ENCODE results near the gene TIMM22.
A peak's percentile ranks its signal among the peaks of the same experiment; 100 is the strongest.

Gene TIMM22

DNA sequence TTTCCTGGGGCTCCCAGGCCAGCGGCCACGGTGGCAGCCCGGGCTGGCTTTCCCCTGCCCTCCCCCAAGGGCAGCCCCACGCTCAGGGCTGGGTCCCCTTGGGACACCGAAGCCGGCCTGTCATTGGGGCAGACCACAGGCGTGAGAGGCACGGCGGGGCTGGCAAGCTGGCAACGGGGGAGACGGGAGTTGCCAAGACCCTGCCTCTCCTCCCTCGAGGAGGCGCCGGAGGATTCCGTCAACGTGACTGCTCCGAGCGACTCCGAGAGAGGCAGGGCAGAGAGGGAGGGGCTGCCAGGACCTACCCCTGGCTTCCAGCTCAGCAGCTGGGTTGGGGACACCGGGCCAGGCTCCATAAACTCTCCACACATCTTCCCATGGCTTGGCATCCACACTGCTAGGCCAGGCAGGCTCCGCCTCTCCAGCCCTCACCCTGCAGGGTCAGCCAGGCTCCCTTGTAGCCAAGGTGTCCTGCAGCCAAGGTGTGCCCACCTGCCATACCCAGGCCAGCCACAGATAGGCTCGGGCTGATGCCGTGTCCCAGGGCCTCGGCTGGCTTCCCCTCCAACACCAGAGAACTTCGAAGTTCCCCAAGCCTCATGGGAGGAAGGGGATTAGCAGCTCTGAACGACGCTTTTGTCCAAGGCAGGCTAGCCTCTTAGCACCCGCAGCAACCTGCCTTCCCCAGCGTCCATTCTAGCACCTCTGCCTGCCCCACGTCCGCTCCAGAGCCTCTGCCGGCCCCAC lies 25.5 kb downstream of the TIMM22 start:
- DNase-seq = no peak

DNA sequence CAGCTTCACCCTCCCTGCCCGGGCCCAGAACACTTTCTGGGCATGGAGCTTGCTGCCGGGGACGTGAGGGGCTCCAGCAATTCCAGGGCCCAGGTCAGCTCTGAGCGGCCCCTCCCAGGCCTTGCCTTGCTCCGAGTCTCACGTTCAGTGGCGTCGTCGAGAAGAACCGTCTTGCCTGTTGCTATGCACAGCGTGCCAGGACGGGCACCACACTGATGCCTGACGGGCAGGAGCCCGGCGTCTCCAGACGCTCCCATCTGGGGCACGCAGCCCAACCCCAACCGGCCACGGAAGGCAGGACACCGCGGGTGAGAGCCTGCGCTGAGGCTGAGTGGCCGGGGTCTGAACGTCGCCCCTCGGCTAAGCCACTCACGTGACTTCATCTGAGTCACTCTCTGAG lies 27.1 kb downstream of the TIMM22 start:
- DNase-seq = no peak

DNA sequence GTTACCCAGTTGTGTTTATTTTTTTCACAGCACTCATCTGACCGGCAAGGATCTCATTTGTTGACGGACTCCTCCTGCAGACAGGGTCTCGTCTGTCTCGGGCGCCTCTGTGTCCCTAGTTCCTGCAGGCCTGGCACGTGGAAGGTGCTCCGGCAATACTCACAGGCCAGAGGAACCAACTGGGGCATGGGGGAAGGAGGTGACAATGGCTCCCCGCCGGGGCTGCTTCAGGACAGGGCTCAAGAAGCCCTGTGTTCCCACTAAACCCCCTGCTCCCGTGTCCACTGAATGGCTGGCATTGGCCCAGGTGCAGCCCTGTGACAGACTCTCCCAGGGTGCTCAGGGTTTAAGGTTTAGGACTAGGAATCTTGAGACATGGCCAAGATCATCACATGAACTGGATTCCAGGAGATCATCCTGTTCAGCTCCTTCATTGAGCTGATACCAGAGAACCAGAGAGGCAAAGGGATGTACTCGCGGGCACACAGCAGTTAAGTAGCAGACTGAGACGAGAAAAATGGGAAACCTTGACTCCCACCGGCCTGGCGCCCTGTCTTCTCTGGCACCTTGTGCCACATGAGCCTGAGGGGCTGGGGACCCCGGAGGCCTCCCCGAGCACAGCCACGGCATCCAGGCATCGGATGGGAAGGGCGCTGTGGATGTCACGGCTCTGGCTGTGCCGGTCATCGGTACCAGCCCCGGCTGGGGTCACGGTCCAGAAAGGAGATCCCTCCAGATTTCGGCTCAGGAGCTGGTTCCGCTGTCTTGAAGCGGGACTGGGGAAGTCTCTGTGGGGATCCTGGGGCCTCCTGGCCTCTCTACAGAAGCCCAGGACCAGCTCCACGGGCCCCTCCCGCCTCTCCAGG lies 29.0 kb downstream of the TIMM22 start:
- no peak for DNase-seq

DNA sequence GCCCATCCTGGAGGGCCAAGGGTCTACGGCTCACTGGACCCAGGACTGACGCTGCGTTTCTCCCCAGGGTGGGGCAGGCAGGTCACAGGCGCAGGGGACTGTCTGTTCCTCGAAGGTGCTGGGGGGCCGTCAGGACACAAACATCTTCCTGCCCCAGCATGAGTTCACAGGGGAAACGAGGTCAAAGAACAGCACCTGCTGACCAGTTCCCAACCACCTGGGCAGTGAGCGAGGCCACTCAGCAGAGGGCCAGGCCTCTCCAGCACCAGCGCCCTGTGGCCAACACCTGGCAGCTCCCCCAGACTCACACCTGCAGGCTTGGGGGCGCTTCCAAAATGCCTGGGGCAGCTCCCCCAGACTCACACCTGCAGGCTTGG lies 29.7 kb downstream of the TIMM22 start:
- DNase-seq = no peak

DNA sequence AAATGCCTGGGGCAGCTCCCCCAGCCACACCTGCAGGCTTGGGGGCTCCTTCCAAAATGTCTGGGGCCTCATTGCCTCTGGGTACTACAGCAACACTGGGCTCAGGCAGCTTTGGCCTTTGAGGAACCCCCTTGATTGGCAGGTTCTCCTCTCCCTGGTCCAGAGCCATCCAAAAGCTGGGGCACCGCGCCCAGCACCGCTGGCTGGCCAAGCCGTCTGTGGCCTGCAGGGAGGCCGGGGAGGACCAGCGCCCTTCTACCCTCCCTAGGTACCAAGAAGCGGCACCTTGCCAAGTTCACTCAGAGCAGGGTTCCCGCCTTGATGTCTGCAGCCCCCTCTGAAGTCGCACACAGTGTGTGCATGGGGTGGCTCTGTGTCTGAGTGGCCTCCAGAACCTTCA lies 30.1 kb downstream of the TIMM22 start:
- DNase-seq = no peak

DNA sequence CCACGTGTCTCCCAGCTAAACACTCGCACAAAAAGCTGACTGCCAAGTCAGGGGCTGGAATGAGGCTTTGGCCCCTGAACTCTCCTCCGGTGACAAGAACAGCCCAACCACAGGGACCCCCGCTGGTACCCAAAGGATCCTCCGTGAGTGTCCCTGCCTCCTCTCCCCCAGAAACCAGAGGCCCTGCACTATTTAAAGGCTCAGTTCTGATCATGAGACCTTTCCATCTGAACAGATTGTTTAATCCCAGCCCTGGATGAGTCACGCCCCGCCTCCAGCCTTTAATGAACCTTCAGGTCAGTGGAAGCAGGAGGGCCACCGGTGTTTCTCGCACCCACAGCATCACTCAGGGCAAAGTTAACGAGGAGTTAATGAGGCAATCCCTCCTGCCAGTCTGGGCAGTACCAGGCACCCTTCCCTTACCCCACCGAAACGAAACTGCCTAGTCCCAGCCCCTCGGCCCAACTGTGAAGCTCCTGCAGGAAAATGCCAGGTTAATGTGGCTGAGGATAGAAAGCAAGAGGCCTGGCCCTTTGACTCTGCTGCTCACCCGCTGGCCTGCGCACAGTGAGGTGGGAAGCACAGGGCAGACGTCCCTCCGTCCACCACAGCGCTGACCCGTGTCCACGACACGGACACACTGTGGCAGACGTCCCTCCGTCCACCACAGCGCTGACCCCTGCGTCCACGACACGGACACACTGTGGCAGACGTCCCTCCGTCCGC lies 32.4 kb downstream of the TIMM22 start:
- no peak for DNase-seq

DNA sequence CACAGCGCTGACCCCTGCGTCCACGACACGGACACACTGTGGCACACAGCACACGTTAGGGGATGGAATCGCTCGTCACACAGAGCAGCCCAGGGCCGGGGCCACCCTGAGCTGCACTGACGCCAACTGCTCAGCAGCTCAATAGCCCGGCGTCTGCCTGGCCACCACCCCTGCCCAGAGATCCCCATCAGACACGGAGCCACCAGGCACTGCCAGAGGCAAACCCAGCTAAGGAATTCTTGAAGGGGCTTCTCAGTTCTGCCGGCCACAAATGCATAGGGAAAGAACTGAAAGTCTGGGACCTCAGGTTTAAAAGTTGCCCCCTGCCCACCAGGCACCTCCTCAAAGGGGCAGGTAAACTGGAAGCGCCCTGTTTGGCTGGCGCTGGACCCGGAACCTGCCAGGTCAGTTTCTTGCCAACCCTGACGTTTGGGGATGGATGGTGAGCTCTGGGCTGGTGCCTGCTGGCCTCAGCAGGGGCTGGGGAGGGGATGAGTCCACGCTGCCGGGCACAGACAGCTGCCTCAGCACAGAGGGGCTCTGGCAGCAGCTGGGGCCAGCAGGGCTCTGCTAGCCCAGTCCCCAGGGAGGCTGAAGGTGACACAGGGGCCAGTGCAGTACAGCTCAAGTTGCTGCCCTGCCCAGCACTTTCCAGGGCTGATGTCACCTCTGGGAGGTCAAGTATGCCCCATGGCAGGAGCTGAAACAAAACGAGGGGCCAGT lies 33.2 kb downstream of the TIMM22 start:
- no peak for DNase-seq

DNA sequence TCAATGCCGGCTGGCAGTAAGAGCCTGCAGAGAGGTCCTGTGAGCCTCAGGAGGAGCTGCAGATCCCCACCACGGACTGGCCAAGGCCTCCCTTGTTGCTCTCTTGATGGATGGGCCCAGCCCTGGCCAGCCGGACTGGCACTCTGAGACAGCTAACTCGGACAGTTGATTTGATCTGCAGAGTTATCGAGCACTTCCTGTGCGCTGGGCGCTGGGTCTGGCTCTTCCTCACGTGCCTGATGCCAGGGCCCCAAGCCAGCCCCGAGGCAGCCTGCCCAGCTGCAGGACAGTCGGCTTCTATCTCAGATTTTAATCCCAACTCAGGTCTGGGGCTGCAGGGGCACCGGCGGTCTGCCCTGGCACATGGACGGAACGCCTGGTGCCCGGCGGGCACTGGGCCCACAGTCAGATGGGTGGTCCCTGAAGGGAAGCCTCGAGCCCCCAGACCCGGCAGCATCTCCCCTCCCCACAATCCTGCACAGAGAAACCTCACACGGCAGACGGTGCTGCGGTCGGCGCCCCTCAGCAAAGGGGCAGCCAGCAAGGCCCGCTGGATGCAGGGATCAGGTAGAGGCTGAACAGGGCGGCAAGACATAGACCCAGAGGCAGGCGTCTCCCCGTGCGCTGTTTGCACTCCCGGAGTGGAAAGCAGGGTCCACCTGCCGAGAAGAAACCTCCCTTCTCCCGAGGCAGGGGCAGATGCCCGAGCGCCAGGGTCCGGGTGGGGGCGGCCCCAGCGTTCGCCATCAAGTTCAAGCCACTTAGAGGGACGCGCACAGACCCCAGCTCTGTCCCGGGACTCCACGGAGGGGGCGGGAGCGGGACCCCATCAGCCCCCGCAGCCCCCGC lies 34.0 kb downstream of the TIMM22 start:
- no peak for DNase-seq

DNA sequence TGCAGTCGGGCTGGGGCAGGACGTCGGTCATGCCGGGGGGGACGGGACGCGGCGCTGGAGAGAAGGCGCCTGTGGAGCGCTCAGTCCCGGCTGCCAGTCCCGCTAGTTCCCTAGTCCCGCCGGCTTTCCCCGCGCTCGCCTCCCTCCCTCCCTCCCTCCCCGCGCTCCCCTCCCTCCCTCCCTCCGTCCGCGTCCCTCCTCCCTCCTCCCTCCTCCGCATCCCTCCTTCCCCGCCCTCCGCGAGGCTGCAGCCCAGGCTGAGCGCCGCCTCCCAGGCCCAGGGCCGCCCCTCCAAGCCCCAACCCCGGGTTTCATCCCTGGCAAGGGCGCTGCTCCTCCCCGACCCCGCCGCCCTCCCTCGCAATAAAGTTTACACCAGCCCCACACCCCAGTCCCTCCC lies 34.8 kb downstream of the TIMM22 start:
- no peak for DNase-seq

DNA sequence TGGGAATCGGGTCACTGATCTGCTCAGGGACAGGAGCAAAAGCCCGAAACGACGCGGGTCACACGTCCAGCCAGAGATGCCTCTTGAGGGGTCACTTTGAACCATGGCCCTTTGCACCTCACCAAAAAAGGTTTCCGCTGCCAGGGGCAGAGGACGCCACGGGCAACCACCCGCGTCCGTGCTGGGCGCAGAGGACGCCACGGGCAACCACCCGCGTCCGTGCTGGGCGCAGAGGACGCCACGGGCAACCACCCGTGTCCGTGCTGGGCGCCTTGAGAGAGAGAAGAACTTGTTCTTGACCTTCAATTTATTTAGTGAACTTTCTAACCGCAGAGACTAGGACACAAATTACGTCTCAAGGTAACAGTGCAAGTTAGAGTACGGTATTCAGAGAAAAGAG lies 35.5 kb downstream of the TIMM22 start:
- no peak for DNase-seq

DNA sequence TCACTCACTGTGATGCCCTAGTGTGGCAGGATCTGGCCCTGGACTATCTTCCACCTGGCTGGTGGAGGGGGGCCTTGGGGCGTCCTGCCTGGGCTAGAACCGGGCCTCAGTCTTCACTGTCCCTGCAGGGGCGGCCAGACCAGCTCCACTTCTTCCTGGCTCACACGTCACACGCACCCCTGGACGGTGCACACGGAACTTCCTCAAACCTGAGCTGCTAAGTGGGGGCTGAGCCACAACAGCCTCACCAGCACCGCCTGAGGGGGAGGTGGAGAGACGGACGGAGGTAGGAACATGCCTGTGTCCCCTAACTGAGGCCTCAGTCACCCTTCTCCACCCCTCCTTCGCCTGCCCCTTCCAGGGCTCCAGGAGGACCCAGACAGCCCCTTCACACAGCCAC lies 36.6 kb downstream of the TIMM22 start:
- no peak for DNase-seq

DNA sequence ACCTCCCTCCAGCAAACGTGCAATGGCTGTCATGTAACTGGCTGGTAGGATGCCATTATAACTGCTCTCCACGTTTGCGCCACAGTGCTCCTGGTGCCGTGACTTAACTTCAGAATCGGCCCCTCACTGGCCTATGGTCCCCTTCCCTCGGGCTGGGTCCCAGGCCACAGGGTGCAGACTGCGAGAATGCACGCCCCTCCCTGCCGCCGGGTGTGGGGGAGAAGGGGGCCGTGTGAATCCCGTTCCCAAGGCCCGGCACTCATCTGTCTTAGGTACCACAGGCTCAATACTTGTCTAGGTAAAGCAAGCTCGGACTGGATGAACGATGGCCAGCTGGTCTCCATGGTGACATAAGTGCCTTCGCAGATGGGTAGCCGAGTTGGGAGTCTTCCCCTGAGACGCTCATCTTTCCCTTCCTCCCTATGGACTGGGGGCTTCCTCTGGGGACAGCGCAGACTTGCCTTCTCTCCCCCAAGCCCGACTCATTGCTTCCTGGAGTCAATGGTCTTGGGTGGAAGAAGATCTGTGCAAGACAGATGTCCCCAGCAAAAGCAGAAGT lies 37.8 kb downstream of the TIMM22 start:
- DNase-seq = peak in 2 of 3 experiments; percentile 3 to 15

DNA sequence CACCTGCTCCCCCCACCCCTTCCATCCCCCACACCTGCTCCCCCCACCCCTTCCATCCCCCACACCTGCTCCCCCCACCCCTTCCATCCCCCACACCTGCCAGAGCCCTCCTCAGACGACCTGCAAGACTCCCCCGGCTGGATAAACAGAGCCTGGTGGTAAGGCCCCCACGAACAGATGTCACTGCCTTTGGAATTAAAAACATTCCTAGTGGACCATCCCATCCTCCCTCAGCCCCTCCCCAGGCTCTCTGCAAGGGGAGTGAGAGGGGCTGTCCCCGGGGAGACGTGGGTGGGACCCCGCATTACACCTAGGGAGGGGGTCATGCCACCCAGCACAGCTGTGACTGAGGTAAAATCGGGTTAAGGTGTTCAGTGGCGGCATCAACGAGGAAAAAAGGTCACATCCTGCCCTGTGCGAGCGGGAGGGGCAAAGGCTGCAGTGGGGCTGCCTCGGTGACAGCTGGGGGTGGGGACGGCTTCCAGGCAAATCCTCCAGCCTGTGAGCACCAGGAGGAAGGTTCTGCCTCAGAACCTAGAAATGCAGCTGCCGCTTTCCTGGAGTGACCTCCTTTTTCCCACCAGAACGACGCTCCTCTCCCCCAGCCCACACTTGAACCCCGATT lies 38.7 kb downstream of the TIMM22 start:
- DNase-seq = no peak

DNA sequence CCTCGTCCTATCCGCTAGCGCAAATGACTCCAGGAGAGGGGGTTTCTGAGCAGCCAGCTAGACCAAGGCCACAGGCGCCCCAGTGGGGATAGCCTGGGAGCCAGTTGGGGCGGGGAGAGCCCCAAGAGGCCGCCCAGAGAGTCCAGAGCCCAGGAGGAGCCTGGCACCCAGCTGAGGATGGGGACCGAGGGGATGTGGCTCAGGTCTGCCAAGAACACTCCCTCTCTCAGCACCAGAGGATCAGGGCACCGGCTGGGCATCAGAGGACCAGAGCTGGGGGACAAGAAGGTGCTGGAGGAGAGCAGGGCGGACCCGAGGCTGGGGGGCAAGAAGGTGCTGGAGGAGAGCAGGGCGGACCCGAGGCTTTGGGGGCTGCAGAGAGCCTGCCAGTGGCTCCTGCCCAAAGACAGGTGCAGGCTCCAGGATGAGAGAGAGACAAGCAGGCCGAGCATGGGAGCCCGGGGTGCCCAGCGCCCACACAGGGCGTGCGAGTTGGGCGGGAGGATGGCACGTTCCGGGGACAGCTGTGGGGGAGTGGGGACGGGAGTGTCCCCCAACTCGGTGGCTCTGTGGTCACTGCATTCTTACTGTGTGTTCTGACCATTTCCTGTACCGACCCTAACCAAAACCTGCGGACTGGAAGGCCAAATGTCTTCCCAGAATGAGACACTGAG lies 39.4 kb downstream of the TIMM22 start:
- no peak for DNase-seq

DNA sequence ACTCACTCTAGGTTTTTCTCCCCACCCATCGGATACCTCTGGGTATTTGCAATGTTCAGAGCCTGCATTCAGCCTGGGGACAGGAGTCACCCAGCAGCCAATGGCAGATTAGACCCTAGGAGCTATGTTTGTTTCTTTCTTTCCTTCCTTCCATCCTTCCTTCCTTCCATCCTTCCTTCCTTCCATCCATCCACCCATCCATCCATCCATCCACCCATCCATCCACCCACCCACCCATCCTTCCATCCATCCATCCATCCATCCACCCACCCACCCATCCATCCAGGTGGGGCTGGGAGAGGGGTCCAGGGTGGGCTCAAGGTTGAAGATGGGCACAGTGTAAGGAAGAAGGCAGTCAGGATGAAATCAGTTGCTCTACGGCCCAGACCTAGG lies 39.9 kb downstream of the TIMM22 start:
- no peak for DNase-seq

DNA sequence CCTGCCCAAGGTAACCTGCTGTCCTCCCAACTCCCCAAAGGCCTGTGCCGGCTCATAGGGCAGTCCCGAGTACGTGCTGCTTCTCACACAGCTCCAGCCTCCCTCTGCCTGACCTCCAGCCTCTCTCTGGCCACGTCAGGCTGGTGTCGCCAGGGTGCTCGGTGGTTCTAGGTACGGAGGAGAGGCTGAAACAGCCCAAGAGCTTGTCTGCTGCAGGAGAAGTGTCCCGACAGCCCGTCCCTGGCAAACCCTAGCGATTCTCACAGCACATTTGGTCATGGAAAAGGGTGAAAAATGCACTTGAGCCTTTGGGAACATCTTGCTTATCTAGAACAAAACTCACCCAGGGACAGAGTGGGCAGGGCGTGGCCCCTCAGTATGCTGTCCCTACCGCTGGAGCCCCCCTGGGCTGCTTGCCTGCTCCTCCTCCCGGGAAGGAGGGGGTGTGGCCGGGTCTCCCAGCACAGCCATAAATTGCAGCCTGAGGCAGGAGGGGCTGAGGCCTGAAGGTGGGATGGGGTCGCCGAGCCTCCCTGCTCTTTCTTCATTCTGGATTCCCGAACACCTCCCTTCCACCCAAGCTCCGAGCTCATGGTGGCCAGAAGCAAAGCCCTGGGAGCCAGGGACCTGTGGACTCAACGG lies 40.4 kb downstream of the TIMM22 start:
- DNase-seq = no peak

DNA sequence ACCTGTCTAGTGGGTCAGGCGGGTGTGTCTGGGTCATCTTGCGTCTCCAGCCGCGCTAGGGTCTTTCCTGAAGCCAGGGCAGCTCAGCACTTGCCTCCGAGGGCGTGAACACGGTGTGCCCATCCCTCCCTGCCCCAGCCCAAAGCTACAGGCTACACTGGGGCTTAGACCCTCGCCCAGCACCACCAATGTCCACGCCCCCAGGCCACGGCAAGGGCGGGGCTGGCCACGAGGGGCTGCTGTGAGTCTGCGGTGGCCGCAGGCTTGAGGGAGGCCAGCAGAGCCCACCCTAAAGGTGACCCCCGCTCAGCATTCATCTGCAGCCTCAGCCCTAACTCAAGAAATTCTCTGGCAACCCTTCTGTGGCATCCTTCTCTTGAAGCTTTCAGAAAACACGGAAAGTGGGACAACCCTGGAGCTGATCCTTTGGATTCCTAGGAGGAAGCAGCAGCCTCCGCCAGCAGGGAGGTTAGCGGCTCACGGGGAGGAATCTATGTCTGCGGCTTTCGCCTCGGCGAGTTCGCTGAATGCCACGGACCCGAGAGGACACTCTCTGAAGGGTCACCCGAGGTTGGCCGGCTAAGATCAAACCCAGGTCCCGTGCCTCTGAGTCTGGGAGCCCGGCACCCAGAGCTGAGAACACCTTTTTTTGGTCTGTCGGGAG lies 41.7 kb downstream of the TIMM22 start:
- DNase-seq = no peak

DNA sequence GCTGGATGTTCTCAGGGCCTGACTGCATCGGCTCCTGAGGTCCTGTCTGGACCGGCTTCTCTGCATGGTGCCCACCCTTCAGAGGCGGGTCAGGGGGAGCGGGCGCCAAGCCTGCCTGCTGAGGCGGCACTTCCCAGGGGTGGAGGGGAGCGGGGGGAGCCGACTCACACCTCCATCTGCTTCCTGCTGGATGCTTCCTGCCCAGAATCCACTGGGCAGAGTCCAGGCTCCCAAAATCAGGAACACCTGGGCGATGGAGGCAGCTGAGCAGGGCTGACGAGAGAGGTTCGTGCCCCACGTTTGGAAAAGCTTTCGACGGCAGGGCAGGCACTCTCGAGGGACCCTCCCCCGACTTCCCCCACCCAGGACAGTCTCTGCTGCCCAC lies 42.2 kb downstream of the TIMM22 start:
- no peak for DNase-seq

DNA sequence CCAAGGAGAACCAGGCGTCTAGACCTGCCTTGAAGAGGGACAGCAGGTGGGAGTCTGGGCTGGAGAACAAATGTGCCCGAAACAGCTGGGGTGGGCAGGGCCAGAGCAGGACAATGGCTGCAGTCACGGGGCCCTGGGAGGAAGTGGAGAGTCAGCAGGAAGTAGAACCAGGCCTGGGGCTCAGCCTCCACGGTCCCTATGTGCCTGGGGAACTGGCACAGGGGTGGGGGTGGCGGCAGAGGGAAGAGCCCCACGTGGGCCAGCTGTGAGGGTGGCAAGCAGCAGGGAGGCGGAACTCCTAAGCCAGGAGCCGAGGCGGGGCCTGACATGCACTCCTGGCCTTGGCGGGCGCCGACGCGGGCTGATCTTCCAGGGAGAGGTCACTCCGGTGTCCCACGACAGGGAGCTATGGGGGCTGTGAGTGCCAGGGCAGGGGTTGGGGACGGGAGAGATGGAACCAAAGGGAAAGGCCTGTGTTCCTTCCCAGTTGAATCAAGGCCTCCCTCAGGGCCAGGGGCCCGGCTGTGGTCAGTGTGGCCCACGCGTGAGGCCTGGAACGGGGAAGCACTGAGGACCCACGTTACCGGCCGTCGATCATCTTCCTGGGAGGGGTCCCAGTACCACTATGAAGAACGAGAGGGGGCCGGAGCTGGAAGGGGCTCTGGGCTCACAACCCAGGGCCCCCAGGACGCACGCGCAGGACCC lies 42.7 kb downstream of the TIMM22 start:
- DNase-seq = no peak

All from NCI-H1417 (cell line).